ENCODE data around the gene PER3.

- TF ChIP-seq SSRP1 (CRISPR knock-in tag; IDR thresholded peaks at IDR 0.05) = no peak
- no peak for TF ChIP-seq EZH2 (conservative IDR thresholded peaks at IDR 0.05; ENCODE audit: low read depth, low read length)
- TF ChIP-seq, protein P1, sequence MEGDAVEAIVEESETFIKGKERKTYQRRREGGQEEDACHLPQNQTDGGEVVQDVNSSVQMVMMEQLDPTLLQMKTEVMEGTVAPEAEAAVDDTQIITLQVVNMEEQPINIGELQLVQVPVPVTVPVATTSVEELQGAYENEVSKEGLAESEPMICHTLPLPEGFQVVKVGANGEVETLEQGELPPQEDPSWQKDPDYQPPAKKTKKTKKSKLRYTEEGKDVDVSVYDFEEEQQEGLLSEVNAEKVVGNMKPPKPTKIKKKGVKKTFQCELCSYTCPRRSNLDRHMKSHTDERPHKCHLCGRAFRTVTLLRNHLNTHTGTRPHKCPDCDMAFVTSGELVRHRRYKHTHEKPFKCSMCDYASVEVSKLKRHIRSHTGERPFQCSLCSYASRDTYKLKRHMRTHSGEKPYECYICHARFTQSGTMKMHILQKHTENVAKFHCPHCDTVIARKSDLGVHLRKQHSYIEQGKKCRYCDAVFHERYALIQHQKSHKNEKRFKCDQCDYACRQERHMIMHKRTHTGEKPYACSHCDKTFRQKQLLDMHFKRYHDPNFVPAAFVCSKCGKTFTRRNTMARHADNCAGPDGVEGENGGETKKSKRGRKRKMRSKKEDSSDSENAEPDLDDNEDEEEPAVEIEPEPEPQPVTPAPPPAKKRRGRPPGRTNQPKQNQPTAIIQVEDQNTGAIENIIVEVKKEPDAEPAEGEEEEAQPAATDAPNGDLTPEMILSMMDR (CRISPR knock-in tag; IDR thresholded peaks at IDR 0.05) = no peak
- no peak for TF ChIP-seq KAT7 (CRISPR knock-in tag; IDR thresholded peaks at IDR 0.05; ENCODE audit: borderline replicate concordance)
- TF ChIP-seq, protein P2, sequence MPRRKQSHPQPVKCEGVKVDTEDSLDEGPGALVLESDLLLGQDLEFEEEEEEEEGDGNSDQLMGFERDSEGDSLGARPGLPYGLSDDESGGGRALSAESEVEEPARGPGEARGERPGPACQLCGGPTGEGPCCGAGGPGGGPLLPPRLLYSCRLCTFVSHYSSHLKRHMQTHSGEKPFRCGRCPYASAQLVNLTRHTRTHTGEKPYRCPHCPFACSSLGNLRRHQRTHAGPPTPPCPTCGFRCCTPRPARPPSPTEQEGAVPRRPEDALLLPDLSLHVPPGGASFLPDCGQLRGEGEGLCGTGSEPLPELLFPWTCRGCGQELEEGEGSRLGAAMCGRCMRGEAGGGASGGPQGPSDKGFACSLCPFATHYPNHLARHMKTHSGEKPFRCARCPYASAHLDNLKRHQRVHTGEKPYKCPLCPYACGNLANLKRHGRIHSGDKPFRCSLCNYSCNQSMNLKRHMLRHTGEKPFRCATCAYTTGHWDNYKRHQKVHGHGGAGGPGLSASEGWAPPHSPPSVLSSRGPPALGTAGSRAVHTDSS (CRISPR knock-in tag; conservative IDR thresholded peaks at IDR 0.05) = no peak
- no peak for TF ChIP-seq ZBTB21 (CRISPR knock-in tag; IDR thresholded peaks at IDR 0.05)
- TF ChIP-seq CHCHD3 (CRISPR knock-in tag; IDR thresholded peaks at IDR 0.05) = no peak
- no peak for TF ChIP-seq U2AF2 (IDR thresholded peaks at IDR 0.05; ENCODE audit: low read depth, low read length)
- no peak for TF ChIP-seq TAF1 (CRISPR knock-in tag; IDR thresholded peaks at IDR 0.05)
Observed at GRCh38 chr1:7838714-7839113, 54.6 kb downstream of the PER3 start.
